ENCODE measurements around the gene NOC3L.

DNA sequence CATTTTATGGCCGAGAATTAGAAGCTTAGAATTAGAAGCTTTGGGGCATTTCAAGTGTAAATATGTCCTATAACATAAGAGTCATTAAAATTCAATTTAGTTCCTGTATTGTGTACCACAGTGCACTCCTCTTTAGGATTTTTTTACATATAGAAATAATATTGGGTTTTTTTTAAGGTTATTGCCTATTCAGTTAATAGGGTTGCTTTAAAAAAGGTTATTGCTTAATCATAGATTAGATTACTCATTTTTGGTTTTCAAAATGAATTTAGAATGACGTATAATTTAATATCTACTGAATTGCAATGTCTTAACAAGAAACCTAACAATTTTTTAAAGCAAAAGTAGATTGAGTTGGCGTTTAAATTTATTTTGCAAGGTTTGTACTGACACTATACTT is 34.1 kb downstream of the NOC3L start:
- no peak for TF ChIP-seq ZNF79 (CRISPR knock-in tag; IDR thresholded peaks at IDR 0.05; ENCODE audit: low read depth)
- no peak for TF ChIP-seq EWSR1 (IDR thresholded peaks at IDR 0.05; ENCODE audit: borderline replicate concordance, low read depth, partially characterized antibody)
- TF ChIP-seq SIX5 (IDR thresholded peaks at IDR 0.05; ENCODE audit: borderline replicate concordance in 1 of 2, insufficient read depth in 1 of 2, low read depth in 1 of 2, low read length in 2 of 2): no peak
- TF ChIP-seq EZH2 (IDR thresholded peaks at IDR 0.05; ENCODE audit: borderline replicate concordance, low read depth, low read length): no peak
- no peak for TF ChIP-seq SRF (CRISPR knock-in tag; IDR thresholded peaks at IDR 0.05)
- TF ChIP-seq NR3C1 (CRISPR knock-in tag; IDR thresholded peaks at IDR 0.05): no peak
- TF ChIP-seq, protein P1, sequence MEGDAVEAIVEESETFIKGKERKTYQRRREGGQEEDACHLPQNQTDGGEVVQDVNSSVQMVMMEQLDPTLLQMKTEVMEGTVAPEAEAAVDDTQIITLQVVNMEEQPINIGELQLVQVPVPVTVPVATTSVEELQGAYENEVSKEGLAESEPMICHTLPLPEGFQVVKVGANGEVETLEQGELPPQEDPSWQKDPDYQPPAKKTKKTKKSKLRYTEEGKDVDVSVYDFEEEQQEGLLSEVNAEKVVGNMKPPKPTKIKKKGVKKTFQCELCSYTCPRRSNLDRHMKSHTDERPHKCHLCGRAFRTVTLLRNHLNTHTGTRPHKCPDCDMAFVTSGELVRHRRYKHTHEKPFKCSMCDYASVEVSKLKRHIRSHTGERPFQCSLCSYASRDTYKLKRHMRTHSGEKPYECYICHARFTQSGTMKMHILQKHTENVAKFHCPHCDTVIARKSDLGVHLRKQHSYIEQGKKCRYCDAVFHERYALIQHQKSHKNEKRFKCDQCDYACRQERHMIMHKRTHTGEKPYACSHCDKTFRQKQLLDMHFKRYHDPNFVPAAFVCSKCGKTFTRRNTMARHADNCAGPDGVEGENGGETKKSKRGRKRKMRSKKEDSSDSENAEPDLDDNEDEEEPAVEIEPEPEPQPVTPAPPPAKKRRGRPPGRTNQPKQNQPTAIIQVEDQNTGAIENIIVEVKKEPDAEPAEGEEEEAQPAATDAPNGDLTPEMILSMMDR (IDR thresholded peaks at IDR 0.05 in 2 of 3, conservative IDR thresholded peaks at IDR 0.05 in 1 of 3; ENCODE audit: insufficient read depth in 2 of 3, low read depth in 1 of 3, low read length in 3 of 3): no peak
- no peak for TF ChIP-seq POU5F1 (IDR thresholded peaks at IDR 0.05; ENCODE audit: borderline replicate concordance, low read depth, low read length, partially characterized antibody)
- TF ChIP-seq FOS (IDR thresholded peaks at IDR 0.05; ENCODE audit: extremely low read depth, insufficient read length): no peak
- no peak for TF ChIP-seq TCF7L2 (IDR thresholded peaks at IDR 0.05; ENCODE audit: low read depth, low read length)
- no peak for TF ChIP-seq SMC3 (conservative IDR thresholded peaks at IDR 0.05; ENCODE audit: insufficient read depth, low read depth, low read length)
- no peak for TF ChIP-seq HDAC1 (IDR thresholded peaks at IDR 0.05)
